ENCODE measurements around the gene PI4K2B. TPM values are rescaled to one million over a fixed set of nuclear protein-coding genes. Genes with fewer than 3 reads are reported as not detected.
A peak's percentile ranks its signal among the peaks of the same experiment; 100 is the strongest.
"Not testable (repeated sequence)": the region's sequence is repeated elsewhere in the genome, so short reads cannot be mapped to it uniquely, and the experiment has no call there.

Gene PI4K2B
- total RNA-seq, 1 experiment from 2014 or later = 28.4 TPM

DNA sequence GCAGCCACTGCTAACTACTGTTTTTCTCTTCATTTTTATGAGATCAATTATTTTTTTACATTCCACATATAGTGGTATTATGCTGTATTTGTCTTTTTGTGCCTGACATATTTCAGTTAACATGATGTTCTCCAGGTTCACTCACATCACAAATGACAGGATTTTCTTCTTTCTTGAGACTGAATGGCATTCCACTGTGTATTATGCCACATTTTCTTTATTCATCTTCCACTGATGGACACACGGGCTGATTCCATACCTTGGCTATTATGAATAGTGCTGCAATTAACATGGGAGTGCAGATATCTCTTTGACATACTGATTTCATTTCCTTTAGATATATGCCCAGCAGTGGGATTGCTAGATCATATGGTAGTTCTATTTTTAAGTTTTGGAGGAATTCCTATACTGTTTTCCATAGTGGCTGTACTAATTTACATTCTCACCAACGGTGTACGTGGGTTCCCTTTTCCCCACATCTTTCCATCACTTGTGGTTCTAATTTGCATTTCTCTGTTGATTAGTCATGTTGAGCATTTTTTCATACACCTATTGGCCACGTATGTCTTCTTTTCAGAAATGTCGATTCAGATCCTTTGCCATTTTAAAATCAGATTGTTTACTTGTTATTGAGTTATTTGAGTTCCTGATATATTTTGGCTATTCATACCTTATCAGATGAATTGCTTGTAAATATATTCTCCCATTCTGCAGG is 63.9 kb downstream of the PI4K2B start:
- in situ Hi-C loops (cut with HindIII; ENCODE audit: low pct_unique_long_range_greater_than_20kb, low sequenced_read_pairs) = no loop called here
- no peak for DNase-seq (ENCODE audit: low read depth)

DNA sequence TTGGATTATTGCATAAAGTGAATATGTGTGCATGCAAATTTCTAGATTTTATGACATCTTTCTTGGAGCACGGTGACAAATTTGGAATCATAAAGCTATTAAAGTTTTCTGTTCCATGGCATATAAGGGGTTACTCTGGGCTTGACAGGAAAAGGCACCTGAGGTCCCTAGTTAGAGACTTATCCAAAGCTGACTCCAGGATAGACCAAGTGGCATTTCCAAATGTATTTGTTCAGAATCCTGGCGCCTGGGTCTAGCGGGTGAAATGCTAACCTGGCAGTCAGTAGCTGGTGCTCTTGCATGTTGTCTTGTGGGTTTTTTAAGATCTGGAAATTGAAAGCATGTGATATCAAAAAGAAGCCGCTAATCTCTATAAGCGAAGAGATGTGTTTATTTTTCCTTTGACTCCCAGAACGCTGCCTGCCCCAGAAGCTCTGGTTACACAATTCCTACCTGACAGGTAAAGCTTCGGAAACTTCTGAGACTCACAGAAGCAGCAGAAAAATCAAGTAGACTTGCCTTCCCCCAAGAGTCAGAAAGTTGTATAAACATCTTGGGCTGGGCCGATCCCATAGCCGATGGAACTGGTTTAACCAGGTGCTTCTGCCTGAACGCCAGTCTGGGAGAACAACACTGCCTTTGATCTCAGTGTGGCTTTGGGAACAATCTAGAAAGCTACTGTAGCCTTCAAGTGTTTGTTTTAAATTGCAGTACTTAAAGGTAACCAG is 65.8 kb downstream of the PI4K2B start:
- DNase-seq (ENCODE audit: low read depth) = no peak
- in situ Hi-C loops (cut with HindIII; ENCODE audit: low pct_unique_long_range_greater_than_20kb, low sequenced_read_pairs) = no loop called here

DNA sequence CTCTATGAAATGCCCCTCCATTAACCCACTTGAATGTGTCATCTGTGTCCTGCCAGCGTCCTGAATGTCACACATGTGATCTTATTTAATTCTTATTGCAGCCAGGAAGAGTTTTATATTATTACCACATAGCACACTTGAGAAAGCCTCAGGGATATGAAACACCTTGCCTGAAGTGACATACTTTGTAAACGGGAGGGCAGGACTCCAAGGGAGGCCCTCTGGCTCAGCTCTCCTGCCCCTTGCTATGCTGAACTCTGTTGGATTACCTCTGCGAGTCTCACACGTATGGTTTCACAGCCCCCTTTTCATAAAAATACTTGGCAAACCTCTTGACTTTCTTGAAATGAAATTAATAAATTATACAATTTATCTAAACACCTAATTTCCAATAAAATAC is 67.6 kb downstream of the PI4K2B start:
- in situ Hi-C loops (cut with HindIII; ENCODE audit: low pct_unique_long_range_greater_than_20kb, low sequenced_read_pairs) = no loop called here
- DNase-seq (ENCODE audit: low read depth) = no peak

DNA sequence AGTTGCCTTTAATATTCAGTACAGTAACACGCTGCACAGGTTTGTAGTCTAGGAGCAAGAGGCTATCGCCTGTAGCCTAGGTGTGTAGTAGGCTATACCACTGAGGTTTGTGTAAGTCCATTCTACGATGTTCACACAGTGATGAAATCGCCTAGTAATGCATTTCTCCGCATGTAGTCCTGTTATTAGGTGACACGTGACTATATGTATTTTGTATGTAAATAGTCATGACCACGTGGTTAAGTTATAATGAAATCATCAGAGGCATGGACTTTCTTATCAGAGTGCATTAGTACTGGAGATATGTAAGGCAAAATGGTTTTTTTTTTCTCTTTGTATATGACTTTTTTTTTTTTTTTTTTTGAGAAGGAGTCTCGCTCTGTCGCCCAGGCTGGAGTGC is 68.8 kb downstream of the PI4K2B start:
- DNase-seq (ENCODE audit: low read depth) = no peak
- in situ Hi-C loops (cut with HindIII; ENCODE audit: low pct_unique_long_range_greater_than_20kb, low sequenced_read_pairs) = no loop called here

DNA sequence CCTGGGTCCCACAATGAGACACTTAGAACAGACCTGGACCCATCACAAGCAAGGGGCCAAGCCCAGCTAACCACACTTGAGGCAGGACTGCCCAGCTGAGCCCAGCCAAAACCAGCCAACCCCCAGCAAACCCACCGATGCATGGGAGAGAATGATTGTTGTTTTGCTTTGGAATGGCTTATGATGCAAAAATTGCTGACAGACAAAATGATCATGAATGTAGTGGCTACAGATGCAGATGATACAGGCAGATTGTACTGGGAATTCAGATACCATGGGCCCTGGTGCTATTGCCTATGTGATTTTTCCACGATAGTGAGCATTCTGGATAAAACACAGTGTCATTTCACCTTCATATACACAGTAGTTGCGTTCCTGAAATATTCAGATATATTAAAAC is 69.7 kb downstream of the PI4K2B start:
- DNase-seq (ENCODE audit: low read depth) = no peak
- in situ Hi-C loops (cut with HindIII; ENCODE audit: low pct_unique_long_range_greater_than_20kb, low sequenced_read_pairs) = no loop called here

DNA sequence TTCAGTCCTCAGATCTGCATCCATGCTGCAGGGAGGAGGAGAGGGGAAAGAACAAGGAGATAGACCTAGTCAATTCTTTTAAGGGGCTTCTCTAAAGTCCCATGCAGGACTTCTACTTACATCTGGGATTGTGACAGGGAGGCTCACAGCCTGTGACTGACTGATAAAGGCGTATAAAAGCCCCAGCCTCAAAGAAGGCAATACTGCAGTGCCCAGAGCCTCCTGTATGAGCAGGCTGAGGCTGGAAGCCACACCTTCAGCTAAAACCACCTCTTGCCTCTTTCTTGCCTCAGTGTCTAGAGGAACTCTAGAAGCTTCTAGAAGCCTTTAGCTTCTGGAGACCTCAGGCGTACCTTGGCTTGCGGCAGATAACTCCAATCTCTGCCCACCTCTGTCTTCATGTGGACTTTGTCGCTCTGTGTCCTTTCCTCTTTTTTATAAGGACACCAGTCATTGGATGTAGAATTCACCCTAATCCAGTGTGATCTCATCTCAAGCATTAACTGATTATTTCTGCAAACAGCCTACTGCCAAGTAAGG is 72.8 kb downstream of the PI4K2B start:
- in situ Hi-C loops (cut with HindIII; ENCODE audit: low pct_unique_long_range_greater_than_20kb, low sequenced_read_pairs) = no loop called here
- no peak for DNase-seq (ENCODE audit: low read depth)

DNA sequence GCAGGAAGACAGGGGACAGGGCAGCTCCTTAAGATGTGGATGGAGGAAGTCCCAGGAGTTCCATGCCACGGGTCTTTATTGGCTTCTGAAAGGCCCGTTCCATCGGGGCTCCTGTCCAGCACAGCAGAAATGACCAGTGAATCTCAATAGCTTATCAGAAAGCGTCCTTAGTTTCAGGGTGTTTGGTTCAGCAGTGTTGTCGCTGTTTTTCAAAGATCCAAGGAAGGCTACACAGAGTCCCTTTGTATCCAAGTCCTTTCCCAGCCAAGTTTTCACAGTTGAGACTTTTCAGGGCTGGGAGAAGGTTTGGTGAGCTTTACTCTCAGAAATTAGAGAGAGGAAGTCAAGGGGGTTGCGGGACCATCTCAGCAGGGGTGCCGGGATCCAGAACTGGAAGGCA is 73.8 kb downstream of the PI4K2B start:
- no peak for DNase-seq (ENCODE audit: low read depth)
- in situ Hi-C loops (cut with HindIII; ENCODE audit: low pct_unique_long_range_greater_than_20kb, low sequenced_read_pairs) = no loop called here

DNA sequence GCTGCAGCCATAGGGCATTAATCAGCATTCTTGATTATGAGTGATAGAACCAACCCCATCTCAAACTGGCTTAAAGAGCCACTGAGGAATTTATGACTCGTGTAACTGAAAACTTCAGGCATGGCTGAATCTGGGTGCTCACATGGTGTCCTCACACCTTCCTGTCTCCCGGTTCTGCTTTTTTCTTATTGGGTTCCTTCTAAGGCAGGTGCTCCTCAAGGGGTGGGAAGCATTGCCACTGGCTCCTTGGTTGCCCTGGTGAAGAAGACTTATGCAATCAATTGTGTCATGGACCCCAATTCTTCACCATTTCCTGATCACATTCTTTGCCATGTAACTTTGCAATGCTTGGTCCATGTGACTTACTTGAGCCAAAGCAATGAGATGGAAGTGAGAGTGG is 74.5 kb downstream of the PI4K2B start:
- in situ Hi-C loops (cut with HindIII; ENCODE audit: low pct_unique_long_range_greater_than_20kb, low sequenced_read_pairs) = no loop called here
- no peak for DNase-seq (ENCODE audit: low read depth)

DNA sequence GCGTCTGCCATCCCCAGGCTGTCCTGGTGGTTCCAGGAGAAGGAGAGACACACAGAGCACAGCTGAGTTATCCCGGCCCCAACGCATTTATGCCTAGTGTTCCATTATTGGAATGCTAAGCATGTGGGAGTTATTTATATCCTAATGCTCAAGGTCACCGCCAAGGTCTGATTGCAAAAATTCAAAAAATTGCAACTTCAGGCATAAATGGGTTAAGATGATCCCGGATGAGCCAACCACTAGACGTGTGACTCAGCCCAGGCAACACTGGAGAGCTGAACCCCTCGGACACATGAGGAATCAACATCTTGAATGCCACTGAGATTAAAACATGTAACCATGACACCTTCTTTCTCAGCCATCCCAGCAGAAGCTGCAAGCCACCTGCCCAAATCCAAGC is 74.9 kb downstream of the PI4K2B start:
- no peak for DNase-seq (ENCODE audit: low read depth)
- in situ Hi-C loops (cut with HindIII; ENCODE audit: low pct_unique_long_range_greater_than_20kb, low sequenced_read_pairs) = no loop called here

DNA sequence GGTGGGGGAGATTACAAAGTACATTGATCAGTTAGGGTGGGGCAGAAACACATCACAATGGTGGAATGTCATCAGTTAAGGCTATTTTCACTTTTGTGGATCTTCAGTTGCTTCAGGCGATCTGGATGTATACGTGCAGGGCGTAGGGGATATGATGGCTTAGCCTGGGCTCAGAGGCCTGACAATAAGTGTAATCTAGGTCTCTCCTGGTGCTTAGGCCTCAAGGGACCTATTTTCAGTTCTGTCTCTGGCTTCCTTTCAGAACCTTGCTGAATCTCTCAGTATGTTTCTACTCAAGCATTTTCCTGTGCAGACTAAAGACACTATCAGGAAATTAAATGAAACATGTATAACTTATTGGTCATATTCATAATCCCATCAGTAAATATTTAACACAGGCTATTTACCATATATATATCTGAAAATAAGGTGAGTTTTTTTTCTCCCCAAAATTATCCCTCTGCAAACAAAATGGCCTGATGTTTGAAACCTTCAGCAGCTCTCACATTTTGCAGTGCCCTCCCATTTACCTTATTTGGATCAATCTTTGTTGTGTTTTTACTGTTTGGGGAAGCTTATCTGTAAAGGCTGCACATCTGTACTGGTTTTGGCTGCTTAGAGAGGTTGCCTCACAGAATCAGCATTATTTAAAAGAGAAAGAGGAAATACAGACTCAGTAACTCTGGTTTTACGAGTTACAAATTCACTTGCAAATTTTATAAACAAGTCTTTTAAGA is 76.4 kb downstream of the PI4K2B start:
- in situ Hi-C loops (cut with HindIII; ENCODE audit: low pct_unique_long_range_greater_than_20kb, low sequenced_read_pairs) = no loop called here
- no peak for DNase-seq (ENCODE audit: low read depth)

DNA sequence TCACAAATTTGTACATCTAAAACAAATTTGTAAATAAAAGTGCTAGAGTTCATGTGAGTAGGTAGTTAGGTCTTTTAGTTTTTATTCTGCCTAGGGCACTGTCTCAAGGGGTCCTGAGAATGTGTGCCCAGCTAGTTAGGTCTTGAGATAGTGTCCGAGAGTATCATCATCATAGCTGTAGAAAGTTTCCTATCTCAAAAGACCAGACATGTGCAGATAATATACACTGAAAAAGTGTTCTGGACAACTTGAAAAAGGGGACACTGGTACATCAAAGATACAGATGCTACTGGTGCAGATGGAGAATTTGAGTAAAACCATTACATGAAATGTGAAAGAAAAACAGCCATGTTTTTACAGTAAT is 77.0 kb downstream of the PI4K2B start:
- DNase-seq (ENCODE audit: low read depth) = no peak
- in situ Hi-C loops (cut with HindIII; ENCODE audit: low pct_unique_long_range_greater_than_20kb, low sequenced_read_pairs) = no loop called here

DNA sequence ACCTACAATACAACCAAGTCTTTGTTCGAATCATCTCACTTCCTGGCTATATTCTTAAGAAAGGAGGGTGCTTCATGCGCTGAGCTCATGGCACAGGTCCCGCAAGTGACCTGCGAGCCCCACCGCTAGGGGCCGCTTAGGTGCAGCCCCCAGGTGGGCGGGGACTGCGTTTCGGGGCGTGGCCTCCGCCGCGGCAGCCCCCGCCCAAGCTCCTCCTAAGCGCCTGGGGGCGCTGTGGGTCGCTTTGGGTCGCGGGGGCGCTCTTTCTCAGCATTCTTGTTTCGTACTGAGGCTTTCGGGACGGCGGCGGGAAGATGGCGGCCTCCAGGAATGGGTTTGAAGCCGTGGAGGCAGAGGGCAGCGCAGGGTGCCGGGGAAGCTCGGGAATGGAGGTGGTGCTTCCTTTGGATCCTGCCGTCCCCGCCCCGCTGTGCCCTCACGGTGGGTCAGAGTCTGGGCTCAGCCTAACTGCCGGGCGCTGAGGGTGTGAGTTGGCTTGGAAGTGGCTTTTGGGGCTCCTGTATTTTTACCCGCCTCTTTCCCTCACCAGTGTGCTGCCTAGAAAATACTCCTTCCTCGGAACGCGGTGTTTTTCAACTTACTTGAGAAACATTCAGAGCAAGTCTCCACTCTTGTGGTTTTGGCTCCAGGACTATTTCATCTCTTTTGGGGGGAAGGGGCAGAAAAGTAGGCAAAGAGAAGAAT is 78.8 kb downstream of the PI4K2B start, which contains the start of gene ZCCHC4:
Gene ZCCHC4, plus strand, starts transcription at position 279 of the 705 bp plus-strand sequence. Its CDS starts 36 bp downstream, at position 315.
- in situ Hi-C loops (cut with HindIII; ENCODE audit: low pct_unique_long_range_greater_than_20kb, low sequenced_read_pairs) = no loop called here
- peak; percentile 88 for DNase-seq (ENCODE audit: low read depth)

DNA sequence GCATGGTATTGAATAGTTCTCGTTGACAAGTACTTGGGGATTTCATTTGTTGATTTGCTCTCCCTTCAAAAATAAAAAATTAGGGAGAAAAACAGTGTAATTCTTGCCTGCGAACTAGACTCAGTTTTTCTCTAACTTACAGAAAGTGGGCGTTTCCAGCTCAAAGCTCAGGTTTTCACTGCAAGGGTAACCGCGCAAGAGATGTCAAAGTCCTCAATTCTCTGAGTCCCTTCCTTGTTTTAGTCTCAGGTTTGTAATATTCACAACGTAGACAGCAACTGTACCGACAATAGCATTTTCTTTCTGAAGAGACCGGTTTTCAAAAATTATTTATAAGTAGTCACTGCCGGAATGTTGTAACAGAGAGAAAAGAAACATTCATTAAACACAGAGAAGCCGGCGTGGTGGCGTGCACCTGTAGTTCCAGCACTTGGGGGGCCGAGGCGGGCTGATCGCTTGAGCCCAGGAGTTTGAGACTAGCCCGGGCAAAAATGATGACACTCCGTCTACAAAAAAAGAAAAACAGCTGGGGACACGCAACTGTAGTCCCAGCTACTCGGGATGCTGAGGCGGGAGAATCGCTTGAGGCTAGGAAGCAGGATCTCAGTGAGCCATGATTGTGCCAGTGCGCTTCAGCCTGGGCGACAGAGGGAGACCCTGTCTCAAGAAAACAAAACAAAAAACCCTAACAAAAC is 79.5 kb downstream of the PI4K2B start:
- no peak for DNase-seq (ENCODE audit: low read depth)
- in situ Hi-C loops (cut with HindIII; ENCODE audit: low pct_unique_long_range_greater_than_20kb, low sequenced_read_pairs) = no loop called here

DNA sequence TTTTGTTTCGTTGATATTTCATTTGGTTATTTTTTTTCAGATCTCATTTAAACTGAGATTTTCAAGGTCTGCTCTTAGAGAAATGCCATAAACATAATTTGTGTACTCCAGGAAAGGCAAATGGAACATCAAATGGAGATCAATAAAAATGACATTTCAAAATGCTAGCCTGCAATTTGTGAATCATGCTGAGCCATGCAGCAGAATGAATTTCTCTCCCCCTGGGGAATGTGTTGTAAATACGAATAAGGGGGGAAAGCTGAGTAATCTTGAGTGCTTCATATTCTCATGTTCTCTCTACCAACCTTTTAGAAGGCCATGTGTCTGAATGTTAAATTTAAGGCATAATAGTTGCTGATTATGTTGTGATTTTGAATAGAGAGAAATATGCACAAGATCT is 86.5 kb downstream of the PI4K2B start:
- DNase-seq (ENCODE audit: low read depth) = no peak
- in situ Hi-C loops (cut with HindIII; ENCODE audit: low pct_unique_long_range_greater_than_20kb, low sequenced_read_pairs) = no loop called here

DNA sequence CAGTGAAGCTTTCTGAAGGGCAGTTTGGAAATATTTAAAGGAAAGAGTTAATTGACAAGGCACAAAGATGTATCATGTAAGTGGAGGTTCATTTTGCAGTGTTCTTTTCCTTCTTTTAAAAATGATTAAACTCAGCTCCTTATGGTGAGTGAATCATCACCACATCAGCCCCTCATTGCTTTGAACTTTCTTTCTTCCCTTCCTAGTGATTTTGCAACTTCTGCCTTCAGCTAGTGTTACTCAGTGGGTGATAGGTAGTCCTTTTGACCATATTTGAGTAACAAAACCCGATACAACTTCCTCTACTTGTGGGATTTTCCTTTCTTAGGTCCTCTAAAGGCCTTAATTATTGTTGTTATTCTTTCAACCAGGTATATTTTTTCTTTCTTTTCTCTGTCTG is 86.9 kb downstream of the PI4K2B start:
- in situ Hi-C loops (cut with HindIII; ENCODE audit: low pct_unique_long_range_greater_than_20kb, low sequenced_read_pairs) = no loop called here
- DNase-seq (ENCODE audit: low read depth) = peak; percentile 44

DNA sequence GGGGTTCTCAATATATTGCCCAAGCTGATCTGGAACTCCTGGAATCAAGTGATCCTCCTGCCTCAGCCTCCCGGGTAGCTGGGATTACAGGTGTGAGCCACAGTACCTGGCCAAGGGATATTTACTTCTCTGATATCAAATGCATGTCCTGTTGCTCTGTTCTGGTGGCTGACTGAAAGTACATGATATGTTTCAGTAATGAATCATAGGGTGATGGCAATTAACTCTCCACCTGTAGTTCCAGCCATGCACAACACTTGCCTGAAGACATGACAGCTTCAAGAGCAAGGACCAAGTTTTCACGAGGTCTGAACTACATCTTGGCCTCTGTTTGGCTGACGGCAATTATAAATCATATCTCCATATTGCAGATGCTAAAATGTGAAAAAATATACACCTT is 87.9 kb downstream of the PI4K2B start:
- DNase-seq (ENCODE audit: low read depth) = no peak
- in situ Hi-C loops (cut with HindIII; ENCODE audit: low pct_unique_long_range_greater_than_20kb, low sequenced_read_pairs) = no loop called here

DNA sequence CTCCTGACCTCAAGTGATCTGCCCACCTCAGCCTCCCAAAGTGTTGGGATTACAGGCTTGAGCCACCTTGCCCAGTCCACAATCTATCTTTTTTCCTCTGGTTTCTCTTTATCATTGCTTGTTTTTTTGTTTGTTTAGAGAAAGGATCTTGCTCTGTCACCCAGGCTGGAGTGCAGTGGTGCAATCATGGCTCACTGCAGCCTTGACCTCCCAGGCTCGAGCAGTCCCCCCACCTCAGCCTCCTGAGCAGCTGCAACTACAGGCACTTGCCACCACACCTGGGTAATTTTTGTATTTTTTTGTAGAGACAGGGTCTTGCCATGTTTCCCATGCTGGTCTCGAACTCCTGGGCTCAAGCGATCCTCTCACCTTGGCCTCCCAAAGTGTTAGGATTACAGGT is 94.6 kb downstream of the PI4K2B start:
- in situ Hi-C loops (cut with HindIII; ENCODE audit: low pct_unique_long_range_greater_than_20kb, low sequenced_read_pairs); DNase-seq (ENCODE audit: low read depth): not testable (repeated sequence)

Measured in Caki2 (cell line).